Measurements from ENCODE around the gene ITGB1. TPM values are rescaled to one million over a fixed set of nuclear protein-coding genes. Genes with fewer than 3 reads are reported as not detected.

Gene ITGB1
- polyA plus RNA-seq, 1 of the 3 experiments (the other 2 are of a cell fraction): 666 TPM

DNA sequence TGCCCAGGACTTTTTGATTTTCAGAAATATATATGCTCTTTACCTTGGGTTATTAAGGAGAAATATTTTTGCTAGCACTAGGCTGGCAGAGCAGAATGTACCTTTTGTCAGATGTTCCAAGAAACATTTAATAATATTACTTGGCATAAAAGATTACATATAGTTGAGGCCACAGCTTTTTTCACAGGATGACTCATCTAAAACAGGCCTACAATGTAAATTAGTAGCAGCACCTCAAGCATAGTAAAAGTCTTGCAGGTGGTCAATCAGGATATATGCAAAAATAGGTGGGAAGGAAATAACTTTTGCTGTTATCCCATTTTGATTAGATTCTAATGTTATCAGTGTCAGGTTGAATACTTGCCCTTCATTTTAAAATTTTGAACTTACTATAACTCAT is 14.9 kb upstream of the ITGB1 start:
- CTCF ChIA-PET: interaction anchor here (3.2 kb wide), 1 partner anchor 36 kb away, joined by 11 read pairs; no protein-coding TSS in a partner anchor
- H3K4me1 ChIP-seq (ENCODE audit: control insufficient read depth in 1 of 2, insufficient read depth in 2 of 2, low read depth in 1 of 2, low read length in 1 of 2): peaks cover 0 to 7% of the 10 kb centered on the region in 2 experiments; a peak in 2 of 4 replicates

DNA sequence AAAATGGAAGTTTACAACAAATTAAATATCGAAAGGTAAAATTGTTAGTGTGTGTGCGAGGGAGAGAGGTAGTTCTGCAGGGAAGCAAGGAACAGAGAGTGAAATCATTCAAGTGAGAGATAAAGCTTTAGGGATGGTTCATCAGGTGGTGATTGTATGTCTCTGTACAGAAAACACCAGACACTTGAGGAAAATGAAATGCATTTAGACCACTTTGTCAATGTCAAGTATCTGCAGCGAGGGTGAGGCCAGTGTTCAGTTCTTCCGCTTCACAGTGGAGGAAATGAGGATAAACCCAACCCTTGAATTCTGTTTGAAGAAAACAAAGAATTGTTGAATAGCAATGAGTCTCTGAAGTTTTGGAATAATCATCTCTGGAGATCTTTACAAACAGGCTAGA is 14.4 kb upstream of the ITGB1 start:
- H3K4me3 ChIP-seq (ENCODE audit: low read depth in 2 of 2, low read length in 1 of 2): no peak overlapping the region
- H4K20me1 ChIP-seq (ENCODE audit: insufficient read depth): no peaks in the 10 kb centered on the region
- H3K9ac ChIP-seq: no peak overlapping the region
- TF ChIP-seq RCOR1 (IDR thresholded peaks at IDR 0.05; ENCODE audit: low read length) (no peak), TCF12 (IDR thresholded peaks at IDR 0.05) (no peak), USF1 (IDR thresholded peaks at IDR 0.05; ENCODE audit: borderline replicate concordance, low read depth) (no peak), MEF2A (IDR thresholded peaks at IDR 0.05; ENCODE audit: borderline replicate concordance, low read depth) (no peak)
- H3K9me2 ChIP-seq: no peaks in the 10 kb centered on the region
- 0 out of 2 replicates have a peak overlapping the region, but pooled peaks have one; percentile 4 for H2AFZ ChIP-seq (ENCODE audit: low read depth)
- no peak for DNase-seq
- no peak overlapping the region for H3K4me2 ChIP-seq
- POLR2A ChIA-PET: interaction anchor here (0.8 kb wide), 1 partner anchor 9 kb away, joined by 3 read pairs; no protein-coding TSS in a partner anchor
- H3F3A ChIP-seq (replicated peaks; ENCODE audit: insufficient read depth): no peaks in the 10 kb centered on the region
- H3K9me3 ChIP-seq: no peaks in the 10 kb centered on the region
- no peaks in the 10 kb centered on the region for H3K79me2 ChIP-seq (ENCODE audit: insufficient read depth)
- peaks cover 0 to 7% of the 10 kb centered on the region in 2 experiments; a peak in 2 of 4 replicates for H3K4me1 ChIP-seq (ENCODE audit: control insufficient read depth in 1 of 2, insufficient read depth in 2 of 2, low read depth in 1 of 2, low read length in 1 of 2)
- no peak overlapping the region; a peak in 1 of 4 replicates for H3K27ac ChIP-seq (ENCODE audit: low read depth in 2 of 2, low read length in 1 of 2)
- no peaks in the 10 kb centered on the region for H3K36me3 ChIP-seq (replicated peaks in 1 of 2; ENCODE audit: control insufficient read depth in 1 of 2, insufficient read depth in 2 of 2, low read length in 1 of 2)
- WGBS (ENCODE audit: low lambda C conversion rate): 75% methylated on average over 4 of the region's 4 CpGs
- CTCF ChIA-PET: interaction anchor here (3.2 kb wide), 1 partner anchor 37 kb away, joined by 11 read pairs; no protein-coding TSS in a partner anchor
- H3K27me3 ChIP-seq (ENCODE audit: insufficient read depth): no peaks in the 10 kb centered on the region

More for the DNA sequence above, 14.9 kb upstream of the ITGB1 start:
- Histone ChIP-seq H3K79me2 (ENCODE audit: insufficient read depth) (no peaks in the 10 kb centered on the region), H3F3A (replicated peaks; ENCODE audit: insufficient read depth) (no peaks in the 10 kb centered on the region), H3K9ac (no peak overlapping the region), H4K20me1 (ENCODE audit: insufficient read depth) (no peaks in the 10 kb centered on the region), H3K4me3 (ENCODE audit: low read depth in 2 of 2, low read length in 1 of 2) (no peak overlapping the region), H2AFZ (ENCODE audit: low read depth) (no peak overlapping the region), H3K4me2 (no peak overlapping the region), H3K36me3 (replicated peaks in 1 of 2; ENCODE audit: control insufficient read depth in 1 of 2, insufficient read depth in 2 of 2, low read length in 1 of 2) (no peaks in the 10 kb centered on the region), H3K27me3 (ENCODE audit: insufficient read depth) (no peaks in the 10 kb centered on the region), H3K9me3 (no peaks in the 10 kb centered on the region), H3K9me2 (no peaks in the 10 kb centered on the region), H3K27ac (ENCODE audit: low read depth in 2 of 2, low read length in 1 of 2) (no peak overlapping the region; a peak in 1 of 4 replicates)
- TF ChIP-seq GATA2 (CRISPR knock-in tag; IDR thresholded peaks at IDR 0.05) (no peak), JUND (IDR thresholded peaks at IDR 0.05) (peak; percentile 62), TAF1 (IDR thresholded peaks at IDR 0.05; ENCODE audit: borderline replicate concordance, low read depth, low read length) (no peak), SMC3 (IDR thresholded peaks at IDR 0.05; ENCODE audit: low read depth, low read length) (no peak), FOSL2 (IDR thresholded peaks at IDR 0.05; ENCODE audit: borderline replicate concordance, low read depth) (peak; percentile 57; the same call in 1 of the 2 replicates)
- no peak for DNase-seq
- POLR2A ChIA-PET: no interaction called here

DNA sequence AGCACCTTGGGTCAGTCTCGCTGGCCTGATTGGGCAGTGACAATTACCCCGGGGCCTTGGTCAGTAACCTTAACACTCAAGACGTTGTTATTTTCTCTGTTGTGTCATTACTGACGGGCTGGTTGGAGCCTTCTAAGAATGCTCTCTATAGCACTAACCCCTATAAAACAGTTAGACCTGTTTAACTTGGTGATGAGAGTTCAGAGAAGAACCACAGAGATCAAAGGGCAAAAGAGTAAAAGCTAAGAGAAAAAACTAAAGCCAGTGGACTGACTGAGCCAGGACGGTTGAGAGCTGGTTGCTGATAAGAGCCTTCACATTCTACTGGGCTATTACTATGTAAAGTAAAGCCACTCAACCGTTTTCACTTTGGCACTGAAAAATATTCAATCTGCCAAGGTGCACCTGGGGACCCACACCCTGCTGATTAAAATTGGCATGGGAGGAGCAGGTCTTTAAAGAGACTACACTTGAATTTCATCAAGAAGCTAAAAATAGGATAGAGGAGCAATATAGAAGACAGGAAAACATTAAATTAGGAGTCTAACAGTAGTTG is 13.6 kb upstream of the ITGB1 start:
- ChIA-PET CTCF (interaction anchor here (0.7 to 3.2 kb wide), 2 partner anchors 12 to 38 kb away, joined by 3 to 11 read pairs; no protein-coding TSS in a partner anchor), POLR2A (interaction anchor here (0.8 kb wide), 1 partner anchor 9 kb away, joined by 3 read pairs; no protein-coding TSS in a partner anchor)
- Histone ChIP-seq H3K4me1 (ENCODE audit: control insufficient read depth in 1 of 2, insufficient read depth in 2 of 2, low read depth in 1 of 2, low read length in 1 of 2) (peaks cover 0 to 7% of the 10 kb centered on the region in 2 experiments; a peak in 2 of 4 replicates), H3K27ac (ENCODE audit: low read depth in 2 of 2, low read length in 1 of 2) (no peak overlapping the region), H3K9me3 (no peaks in the 10 kb centered on the region), H4K20me1 (ENCODE audit: insufficient read depth) (no peaks in the 10 kb centered on the region), H3K27me3 (ENCODE audit: insufficient read depth) (no peaks in the 10 kb centered on the region), H3K79me2 (ENCODE audit: insufficient read depth) (no peaks in the 10 kb centered on the region), H3K9me2 (no peaks in the 10 kb centered on the region), H3K4me3 (ENCODE audit: low read depth in 2 of 2, low read length in 1 of 2) (no peak overlapping the region), H3K4me2 (no peak overlapping the region), H2AFZ (ENCODE audit: low read depth) (0 out of 2 replicates have a peak overlapping the region, but pooled peaks have one; percentile 4), H3K9ac (no peak overlapping the region), H3F3A (replicated peaks; ENCODE audit: insufficient read depth) (no peaks in the 10 kb centered on the region), H3K36me3 (replicated peaks in 1 of 2; ENCODE audit: control insufficient read depth in 1 of 2, insufficient read depth in 2 of 2, low read length in 1 of 2) (no peaks in the 10 kb centered on the region)
- no peak for DNase-seq
- 74% methylated on average over 6 of the region's 6 CpGs for WGBS (ENCODE audit: low lambda C conversion rate)
- TF ChIP-seq FOXJ3 (CRISPR knock-in tag; IDR thresholded peaks at IDR 0.05) (no peak), IRF3 (IDR thresholded peaks at IDR 0.05; ENCODE audit: low read depth, low read length) (no peak), RFX5 (IDR thresholded peaks at IDR 0.05; ENCODE audit: low read length) (no peak), NRF1 (IDR thresholded peaks at IDR 0.05; ENCODE audit: low read depth, low read length) (no peak), EZH2phosphoT487 (IDR thresholded peaks at IDR 0.05; ENCODE audit: borderline replicate concordance, low read depth) (no peak)
